Measurements from ENCODE around the gene C1QB.

Gene C1QB

DNA sequence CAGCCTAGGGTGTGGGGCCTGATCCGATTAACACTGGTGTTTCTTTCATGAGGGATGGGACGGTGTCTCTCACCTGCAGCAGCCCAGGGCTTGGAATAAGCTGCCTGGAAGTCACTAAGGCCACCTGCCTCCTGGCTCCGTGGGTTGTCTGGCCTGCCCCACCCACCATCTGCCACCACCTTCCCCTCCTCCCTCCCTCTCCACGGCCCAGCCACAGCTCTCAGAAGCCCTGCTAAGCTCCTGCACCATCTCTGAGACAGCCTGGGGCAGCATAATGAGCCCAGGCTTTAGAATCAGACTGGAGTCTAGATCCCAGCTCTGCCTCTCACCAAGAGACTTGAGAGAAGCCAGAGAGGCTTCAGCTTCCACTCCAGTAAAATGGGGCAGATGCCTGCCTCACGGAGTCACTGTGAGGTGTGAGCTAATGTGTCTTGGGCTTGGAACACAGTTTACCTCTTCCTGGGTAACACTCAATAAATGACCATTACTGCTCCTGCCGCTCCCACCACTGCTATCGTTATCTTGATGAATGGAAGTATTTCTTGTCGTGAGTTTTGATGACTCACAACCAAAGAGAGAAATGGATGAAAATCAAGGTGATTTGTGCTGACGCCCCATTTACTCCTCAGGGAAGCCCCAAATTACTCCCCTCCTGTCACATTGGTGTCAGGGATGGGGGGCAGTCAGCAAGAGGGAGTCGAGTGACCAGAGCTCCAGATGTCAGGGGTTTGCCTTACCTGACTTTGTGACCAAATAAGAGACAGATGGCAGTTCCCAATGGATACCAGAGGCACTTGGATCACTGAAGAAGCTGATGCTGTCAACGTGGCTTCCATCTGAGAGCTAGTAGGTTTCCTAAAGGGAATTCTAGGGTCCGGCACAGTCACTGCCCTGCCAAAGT is 40.1 kb upstream of the C1QB start:
- CTCF ChIA-PET = interaction anchor here (1.0 to 1.3 kb wide), 2 partner anchors 29 to 192 kb away, joined by 3 to 4 read pairs; no protein-coding TSS in a partner anchor
- no peak for DNase-seq (ENCODE audit: low read depth, low spot score)
- POLR2A ChIA-PET = no interaction called here
- TF ChIP-seq, protein P1, sequence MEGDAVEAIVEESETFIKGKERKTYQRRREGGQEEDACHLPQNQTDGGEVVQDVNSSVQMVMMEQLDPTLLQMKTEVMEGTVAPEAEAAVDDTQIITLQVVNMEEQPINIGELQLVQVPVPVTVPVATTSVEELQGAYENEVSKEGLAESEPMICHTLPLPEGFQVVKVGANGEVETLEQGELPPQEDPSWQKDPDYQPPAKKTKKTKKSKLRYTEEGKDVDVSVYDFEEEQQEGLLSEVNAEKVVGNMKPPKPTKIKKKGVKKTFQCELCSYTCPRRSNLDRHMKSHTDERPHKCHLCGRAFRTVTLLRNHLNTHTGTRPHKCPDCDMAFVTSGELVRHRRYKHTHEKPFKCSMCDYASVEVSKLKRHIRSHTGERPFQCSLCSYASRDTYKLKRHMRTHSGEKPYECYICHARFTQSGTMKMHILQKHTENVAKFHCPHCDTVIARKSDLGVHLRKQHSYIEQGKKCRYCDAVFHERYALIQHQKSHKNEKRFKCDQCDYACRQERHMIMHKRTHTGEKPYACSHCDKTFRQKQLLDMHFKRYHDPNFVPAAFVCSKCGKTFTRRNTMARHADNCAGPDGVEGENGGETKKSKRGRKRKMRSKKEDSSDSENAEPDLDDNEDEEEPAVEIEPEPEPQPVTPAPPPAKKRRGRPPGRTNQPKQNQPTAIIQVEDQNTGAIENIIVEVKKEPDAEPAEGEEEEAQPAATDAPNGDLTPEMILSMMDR (IDR thresholded peaks at IDR 0.05; ENCODE audit: insufficient read depth, low read length, missing control alignments) = no peak
- no peak overlapping the region for H3K4me3 ChIP-seq (ENCODE audit: low read depth, low read length)

DNA sequence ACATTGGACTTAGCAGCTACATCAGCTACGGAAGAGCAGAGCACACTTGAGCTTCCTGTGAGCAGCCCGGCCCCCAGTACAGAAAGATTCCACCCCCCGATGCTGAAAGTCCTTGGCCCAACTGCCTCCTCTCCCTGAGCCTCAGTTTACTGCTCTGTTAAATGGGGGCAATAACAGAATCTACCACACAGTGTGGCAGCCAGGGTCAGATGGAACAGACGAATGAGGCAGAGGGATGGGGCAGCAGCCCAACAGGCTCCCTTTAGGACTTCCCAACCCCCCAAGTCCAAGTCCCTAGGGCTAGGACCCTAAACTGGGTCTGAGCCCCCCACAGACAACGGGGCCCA is 39.5 kb upstream of the C1QB start:
- POLR2A ChIA-PET = no interaction called here
- no peak for DNase-seq (ENCODE audit: low read depth, low spot score)

DNA sequence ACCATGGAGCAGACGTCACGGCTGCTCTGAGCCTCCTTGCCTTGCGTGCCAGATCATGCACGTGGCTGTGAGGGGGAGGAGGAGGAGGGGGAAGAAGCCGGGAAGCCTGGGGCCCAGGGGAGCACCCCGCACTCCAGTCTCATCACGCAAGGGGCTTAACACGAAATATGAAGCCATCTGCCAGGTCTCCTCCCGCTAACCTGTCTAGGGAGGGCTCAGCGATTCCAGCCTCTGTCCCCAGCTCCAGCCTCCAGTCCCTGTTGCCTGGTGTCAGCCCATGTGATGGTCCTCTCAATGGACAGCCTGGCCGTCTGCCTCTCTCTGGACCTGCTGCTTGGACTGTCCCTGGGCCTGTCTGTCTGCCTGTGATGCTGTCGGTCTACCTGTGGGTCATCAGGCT is 39.1 kb upstream of the C1QB start:
- DNase-seq (ENCODE audit: low read depth, low spot score) = no peak
- ChIA-PET POLR2A (no interaction called here), CTCF (no interaction called here)

More for the DNA sequence above, 39.5 kb upstream of the C1QB start:
- CTCF ChIA-PET = no interaction called here
- no peak overlapping the region for H3K4me3 ChIP-seq (ENCODE audit: low read depth, low read length)
- TF ChIP-seq, protein P1 (IDR thresholded peaks at IDR 0.05; ENCODE audit: insufficient read depth, low read length, missing control alignments) = no peak

DNA sequence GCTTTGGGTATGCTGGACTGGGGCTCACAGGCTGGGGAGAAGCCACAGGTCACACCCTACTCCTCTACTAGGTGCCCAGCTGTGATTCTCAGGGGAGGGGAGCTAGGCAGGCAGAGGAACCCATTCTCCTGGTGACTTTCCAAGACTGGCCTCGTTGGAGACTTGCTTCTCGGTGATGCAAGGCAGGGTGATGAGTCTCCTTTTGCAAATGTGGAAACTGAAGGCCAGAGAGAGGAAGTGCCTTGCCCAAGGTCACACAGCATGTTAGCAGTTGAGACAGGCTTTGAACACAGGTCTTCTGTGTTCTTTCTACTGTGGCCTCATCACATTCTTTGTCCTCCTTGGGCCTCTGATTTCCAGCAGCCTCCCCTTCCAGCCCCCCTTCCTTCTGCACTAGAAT is 37.1 kb upstream of the C1QB start:
- ChIA-PET POLR2A (no interaction called here), CTCF (interaction anchor here (0.8 kb wide), 1 partner anchor 199 kb away, joined by 3 read pairs; no protein-coding TSS in a partner anchor)
- TF ChIP-seq, protein P1 (IDR thresholded peaks at IDR 0.05; ENCODE audit: insufficient read depth, low read length, missing control alignments) = no peak
- no peak overlapping the region for H3K4me3 ChIP-seq (ENCODE audit: low read depth, low read length)
- no peak for DNase-seq (ENCODE audit: low read depth, low spot score)

More for the DNA sequence above, 39.1 kb upstream of the C1QB start:
- TF ChIP-seq, protein P1 (IDR thresholded peaks at IDR 0.05; ENCODE audit: insufficient read depth, low read length, missing control alignments) = no peak
- no peak overlapping the region for H3K4me3 ChIP-seq (ENCODE audit: low read depth, low read length)

DNA sequence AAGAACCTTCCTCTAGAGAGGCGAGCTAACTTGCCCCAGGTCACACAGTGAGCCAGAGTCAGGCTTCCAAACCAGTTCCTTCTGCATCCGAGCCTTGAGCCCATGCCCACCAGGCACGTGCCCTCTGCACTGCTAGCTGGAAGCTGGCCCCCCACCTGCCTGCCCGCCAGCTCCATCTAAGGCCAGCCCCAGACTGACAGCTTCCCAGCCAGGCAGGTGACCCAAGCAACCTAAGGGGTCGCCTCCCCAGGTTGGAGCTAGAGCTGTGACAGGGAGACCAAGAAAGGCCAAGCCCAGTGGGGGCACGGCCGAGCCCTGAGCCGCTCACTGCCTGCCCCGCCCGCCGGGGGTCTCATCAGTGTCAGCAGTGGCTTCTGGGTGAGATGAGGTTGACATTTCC is 36.5 kb upstream of the C1QB start:
- POLR2A ChIA-PET = no interaction called here
- DNase-seq (ENCODE audit: low read depth, low spot score) = no peak
- H3K4me3 ChIP-seq (ENCODE audit: low read depth, low read length) = no peak overlapping the region
- TF ChIP-seq, protein P1 (IDR thresholded peaks at IDR 0.05; ENCODE audit: insufficient read depth, low read length, missing control alignments) = no peak
- CTCF ChIA-PET = no interaction called here

DNA sequence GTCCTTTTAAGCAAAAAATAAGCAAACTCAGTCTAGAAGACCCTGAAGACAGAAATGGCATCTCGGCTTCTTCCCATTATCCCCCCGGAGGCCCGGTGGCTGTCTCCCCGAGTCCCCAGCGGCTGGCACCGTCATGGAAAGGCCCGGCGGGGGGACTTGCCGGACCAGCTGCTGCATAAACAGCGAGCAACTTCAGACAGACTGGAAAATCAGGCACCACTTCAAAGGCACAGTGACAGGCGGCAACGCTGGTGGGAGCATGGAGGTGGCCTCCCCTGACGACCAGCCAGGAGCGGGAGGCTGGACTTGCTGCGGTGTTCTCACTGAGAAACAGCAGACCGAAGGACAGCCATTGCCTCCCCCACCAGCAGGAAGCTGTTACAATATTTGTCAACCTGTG is 35.0 kb upstream of the C1QB start:
- ChIA-PET POLR2A (no interaction called here), CTCF (no interaction called here)
- DNase-seq (ENCODE audit: low read depth, low spot score) = no peak
- TF ChIP-seq, protein P1 (IDR thresholded peaks at IDR 0.05; ENCODE audit: insufficient read depth, low read length, missing control alignments) = no peak
- no peak overlapping the region for H3K4me3 ChIP-seq (ENCODE audit: low read depth, low read length)
